ENCODE results near the gene CXXC1. TPM values are rescaled to one million over a fixed set of nuclear protein-coding genes. Genes with fewer than 3 reads are reported as not detected.

The CXXC1 gene
- total and polyA plus RNA-seq, 2 of the 13 experiments (the other 11 are each of a cell fraction or from before 2014, with no cell fraction given), result 32.9 to 39.0 TPM

DNA sequence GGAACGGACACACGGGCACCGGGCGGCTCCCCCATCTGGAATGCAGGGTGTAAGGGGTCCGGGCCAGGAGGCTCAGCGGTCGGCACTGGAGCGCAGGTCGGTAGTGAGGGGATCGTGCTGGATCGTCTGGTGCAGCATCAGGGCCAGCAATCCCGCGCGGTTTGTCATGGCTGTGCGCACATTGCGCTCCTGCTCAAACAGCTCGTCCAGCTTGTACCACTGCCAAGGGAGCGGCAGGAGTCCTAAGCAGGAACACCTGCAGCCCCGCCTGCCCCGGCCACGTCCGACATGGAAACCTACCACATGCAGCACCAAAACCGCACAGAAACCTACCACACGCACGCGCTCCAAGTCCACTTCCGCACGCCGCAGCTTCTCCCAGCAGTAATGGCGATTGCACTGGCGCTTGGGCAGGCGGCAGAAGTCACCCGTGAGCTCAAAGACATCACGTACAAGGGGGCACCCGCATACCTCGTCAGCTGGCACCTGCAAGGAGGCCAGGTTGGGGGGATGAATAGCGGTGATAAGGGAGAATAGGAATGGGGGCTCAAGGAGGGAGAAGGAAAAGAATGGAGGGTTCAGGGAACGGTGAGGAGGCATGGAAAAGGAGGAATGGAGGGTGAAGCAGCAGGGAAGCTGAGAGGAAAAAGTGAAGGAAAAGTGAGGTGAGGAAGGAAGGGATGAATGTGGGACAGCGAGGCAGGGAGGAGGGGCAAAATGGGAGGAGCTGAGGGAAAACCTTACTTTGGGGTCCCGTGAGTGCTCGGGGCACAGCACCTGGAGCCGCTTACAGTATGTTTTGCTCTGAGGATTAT is 4.8 kb downstream of the CXXC1 start:
- ChIA-PET POLR2A (interaction anchor here (1.1 kb wide), 1 partner anchor 25 kb away, joined by 4 read pairs; no protein-coding TSS in a partner anchor), CTCF (ENCODE audit: low intra/inter-chr PET ratio, low total read pairs) (no interaction called here)
- no TSS peak for BruUV-seq (replicated peaks)
- Histone ChIP-seq H2AFZ (ENCODE audit: low read length) (no peak overlapping the region), H3K9ac (ENCODE audit: insufficient read depth, low read depth, low read length) (no peak overlapping the region), H3K79me2 (ENCODE audit: insufficient read depth, low read length) (peaks cover 30% of the 10 kb centered on the region), H3K27me3 (ENCODE audit: control insufficient read depth in 1 of 2, insufficient read depth in 2 of 2, low read length in 2 of 2) (peaks cover 0 to 4% of the 10 kb centered on the region in 2 experiments; a peak in 1 of 5 replicates), H3K9me3 (ENCODE audit: low read length) (no peaks in the 10 kb centered on the region), H3K27ac (ENCODE audit: extremely low read length, insufficient read depth, low read length) (no peak overlapping the region), H3K4me2 (ENCODE audit: low read depth, low read length) (no peak overlapping the region), H3K4me3 (replicated peaks in 1 of 3; ENCODE audit: insufficient read depth in 1 of 3, low read depth in 2 of 3, low read length in 3 of 3) (no peak overlapping the region), H3K4me1 (ENCODE audit: insufficient read depth, low read length) (peaks cover 33% of the 10 kb centered on the region), H4K20me1 (ENCODE audit: insufficient read depth, low read length) (no peaks in the 10 kb centered on the region), H3K36me3 (replicated peaks in 1 of 2; ENCODE audit: control insufficient read depth in 1 of 2, insufficient read depth in 2 of 2, low read length in 2 of 2) (peaks cover 9 to 27% of the 10 kb centered on the region in 2 experiments; a peak in 4 of 5 replicates)
- 98% methylated on average over 39 of the region's 42 CpGs for WGBS (ENCODE audit: low lambda C conversion rate)
- intact Hi-C loops (cut with micrococcal nuclease; ENCODE audit: unreplicated experiment), result no loop called here
- FAIRE-seq (no peak), DNase-seq (ENCODE audit: low spot score) (no peak), ATAC-seq (no peak)
- in situ Hi-C loops (cut with HindIII; ENCODE audit: extremely low pct_ligation_motif_present, low pct_unique_long_range_greater_than_20kb), result loop anchor here (10.0 kb wide), 1 partner anchor 142 kb away; no protein-coding TSS in a partner anchor
- TF ChIP-seq EED (CRISPR knock-in tag; IDR thresholded peaks at IDR 0.05), result no peak
- TF ChIP-seq, protein P1, sequence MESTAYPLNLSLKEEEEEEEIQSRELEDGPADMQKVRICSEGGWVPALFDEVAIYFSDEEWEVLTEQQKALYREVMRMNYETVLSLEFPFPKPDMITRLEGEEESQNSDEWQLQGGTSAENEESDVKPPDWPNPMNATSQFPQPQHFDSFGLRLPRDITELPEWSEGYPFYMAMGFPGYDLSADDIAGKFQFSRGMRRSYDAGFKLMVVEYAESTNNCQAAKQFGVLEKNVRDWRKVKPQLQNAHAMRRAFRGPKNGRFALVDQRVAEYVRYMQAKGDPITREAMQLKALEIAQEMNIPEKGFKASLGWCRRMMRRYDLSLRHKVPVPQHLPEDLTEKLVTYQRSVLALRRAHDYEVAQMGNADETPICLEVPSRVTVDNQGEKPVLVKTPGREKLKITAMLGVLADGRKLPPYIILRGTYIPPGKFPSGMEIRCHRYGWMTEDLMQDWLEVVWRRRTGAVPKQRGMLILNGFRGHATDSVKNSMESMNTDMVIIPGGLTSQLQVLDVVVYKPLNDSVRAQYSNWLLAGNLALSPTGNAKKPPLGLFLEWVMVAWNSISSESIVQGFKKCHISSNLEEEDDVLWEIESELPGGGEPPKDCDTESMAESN (CRISPR knock-in tag; conservative IDR thresholded peaks at IDR 0.05), result no peak
- TF ChIP-seq, protein P2, sequence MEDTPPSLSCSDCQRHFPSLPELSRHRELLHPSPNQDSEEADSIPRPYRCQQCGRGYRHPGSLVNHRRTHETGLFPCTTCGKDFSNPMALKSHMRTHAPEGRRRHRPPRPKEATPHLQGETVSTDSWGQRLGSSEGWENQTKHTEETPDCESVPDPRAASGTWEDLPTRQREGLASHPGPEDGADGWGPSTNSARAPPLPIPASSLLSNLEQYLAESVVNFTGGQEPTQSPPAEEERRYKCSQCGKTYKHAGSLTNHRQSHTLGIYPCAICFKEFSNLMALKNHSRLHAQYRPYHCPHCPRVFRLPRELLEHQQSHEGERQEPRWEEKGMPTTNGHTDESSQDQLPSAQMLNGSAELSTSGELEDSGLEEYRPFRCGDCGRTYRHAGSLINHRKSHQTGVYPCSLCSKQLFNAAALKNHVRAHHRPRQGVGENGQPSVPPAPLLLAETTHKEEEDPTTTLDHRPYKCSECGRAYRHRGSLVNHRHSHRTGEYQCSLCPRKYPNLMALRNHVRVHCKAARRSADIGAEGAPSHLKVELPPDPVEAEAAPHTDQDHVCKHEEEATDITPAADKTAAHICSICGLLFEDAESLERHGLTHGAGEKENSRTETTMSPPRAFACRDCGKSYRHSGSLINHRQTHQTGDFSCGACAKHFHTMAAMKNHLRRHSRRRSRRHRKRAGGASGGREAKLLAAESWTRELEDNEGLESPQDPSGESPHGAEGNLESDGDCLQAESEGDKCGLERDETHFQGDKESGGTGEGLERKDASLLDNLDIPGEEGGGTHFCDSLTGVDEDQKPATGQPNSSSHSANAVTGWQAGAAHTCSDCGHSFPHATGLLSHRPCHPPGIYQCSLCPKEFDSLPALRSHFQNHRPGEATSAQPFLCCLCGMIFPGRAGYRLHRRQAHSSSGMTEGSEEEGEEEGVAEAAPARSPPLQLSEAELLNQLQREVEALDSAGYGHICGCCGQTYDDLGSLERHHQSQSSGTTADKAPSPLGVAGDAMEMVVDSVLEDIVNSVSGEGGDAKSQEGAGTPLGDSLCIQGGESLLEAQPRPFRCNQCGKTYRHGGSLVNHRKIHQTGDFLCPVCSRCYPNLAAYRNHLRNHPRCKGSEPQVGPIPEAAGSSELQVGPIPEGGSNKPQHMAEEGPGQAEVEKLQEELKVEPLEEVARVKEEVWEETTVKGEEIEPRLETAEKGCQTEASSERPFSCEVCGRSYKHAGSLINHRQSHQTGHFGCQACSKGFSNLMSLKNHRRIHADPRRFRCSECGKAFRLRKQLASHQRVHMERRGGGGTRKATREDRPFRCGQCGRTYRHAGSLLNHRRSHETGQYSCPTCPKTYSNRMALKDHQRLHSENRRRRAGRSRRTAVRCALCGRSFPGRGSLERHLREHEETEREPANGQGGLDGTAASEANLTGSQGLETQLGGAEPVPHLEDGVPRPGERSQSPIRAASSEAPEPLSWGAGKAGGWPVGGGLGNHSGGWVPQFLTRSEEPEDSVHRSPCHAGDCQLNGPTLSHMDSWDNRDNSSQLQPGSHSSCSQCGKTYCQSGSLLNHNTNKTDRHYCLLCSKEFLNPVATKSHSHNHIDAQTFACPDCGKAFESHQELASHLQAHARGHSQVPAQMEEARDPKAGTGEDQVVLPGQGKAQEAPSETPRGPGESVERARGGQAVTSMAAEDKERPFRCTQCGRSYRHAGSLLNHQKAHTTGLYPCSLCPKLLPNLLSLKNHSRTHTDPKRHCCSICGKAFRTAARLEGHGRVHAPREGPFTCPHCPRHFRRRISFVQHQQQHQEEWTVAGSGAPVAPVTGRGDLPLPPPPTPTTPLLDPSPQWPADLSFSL (CRISPR knock-in tag; IDR thresholded peaks at IDR 0.05), result no peak
- no peak for TF ChIP-seq ZNF292 (CRISPR knock-in tag; IDR thresholded peaks at IDR 0.05; ENCODE audit: borderline replicate concordance, low read depth)
- TF ChIP-seq BCL6 (CRISPR knock-in tag; IDR thresholded peaks at IDR 0.05), result no peak
- TF ChIP-seq ZNF329 (CRISPR knock-in tag; IDR thresholded peaks at IDR 0.05; ENCODE audit: low read depth), result no peak
- TF ChIP-seq, protein P3, sequence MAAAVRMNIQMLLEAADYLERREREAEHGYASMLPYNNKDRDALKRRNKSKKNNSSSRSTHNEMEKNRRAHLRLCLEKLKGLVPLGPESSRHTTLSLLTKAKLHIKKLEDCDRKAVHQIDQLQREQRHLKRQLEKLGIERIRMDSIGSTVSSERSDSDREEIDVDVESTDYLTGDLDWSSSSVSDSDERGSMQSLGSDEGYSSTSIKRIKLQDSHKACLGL (CRISPR knock-in tag; IDR thresholded peaks at IDR 0.05), result no peak
- TF ChIP-seq CBFB (CRISPR knock-in tag; IDR thresholded peaks at IDR 0.05), result no peak
- no peak for TF ChIP-seq TOE1 (CRISPR knock-in tag; IDR thresholded peaks at IDR 0.05)
- TF ChIP-seq, protein P4, sequence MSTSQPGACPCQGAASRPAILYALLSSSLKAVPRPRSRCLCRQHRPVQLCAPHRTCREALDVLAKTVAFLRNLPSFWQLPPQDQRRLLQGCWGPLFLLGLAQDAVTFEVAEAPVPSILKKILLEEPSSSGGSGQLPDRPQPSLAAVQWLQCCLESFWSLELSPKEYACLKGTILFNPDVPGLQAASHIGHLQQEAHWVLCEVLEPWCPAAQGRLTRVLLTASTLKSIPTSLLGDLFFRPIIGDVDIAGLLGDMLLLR (CRISPR knock-in tag; IDR thresholded peaks at IDR 0.05), result no peak
- no peak for TF ChIP-seq RBFOX2 (IDR thresholded peaks at IDR 0.05; ENCODE audit: low read depth, low read length)
- TF ChIP-seq, protein P5, sequence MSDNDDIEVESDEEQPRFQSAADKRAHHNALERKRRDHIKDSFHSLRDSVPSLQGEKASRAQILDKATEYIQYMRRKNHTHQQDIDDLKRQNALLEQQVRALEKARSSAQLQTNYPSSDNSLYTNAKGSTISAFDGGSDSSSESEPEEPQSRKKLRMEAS (IDR thresholded peaks at IDR 0.05), result no peak
- no peak for TF ChIP-seq NAIF1 (CRISPR knock-in tag; IDR thresholded peaks at IDR 0.05; ENCODE audit: borderline replicate concordance)
- no peak for TF ChIP-seq ZNF232 (CRISPR knock-in tag; IDR thresholded peaks at IDR 0.05; ENCODE audit: borderline replicate concordance)
